ENCODE data around the gene FUT8. TPM values are rescaled to one million over a fixed set of nuclear protein-coding genes. Genes with fewer than 3 reads are reported as not detected.

Gene FUT8
- total RNA-seq, 1 experiment from 2014 or later: 11.8 TPM

GRCh38 chr14:65439117-65439516 lies 26.6 kb downstream of the FUT8 start:
- no peaks in the 10 kb centered on the region for H3K27me3 Mint-ChIP-seq (ENCODE audit: insufficient read depth, unreplicated experiment)
- no peak overlapping the region for H3K27ac Mint-ChIP-seq (ENCODE audit: low read depth, unreplicated experiment)
- TF ChIP-seq CTCF (IDR thresholded peaks at IDR 0.05; ENCODE audit: unreplicated experiment): no peak
- H3K4me3 Mint-ChIP-seq (ENCODE audit: unreplicated experiment): no peak overlapping the region
- H3K9me3 Mint-ChIP-seq (ENCODE audit: unreplicated experiment): no peaks in the 10 kb centered on the region
- ChIA-PET POLR2A (no interaction called here), CTCF (interaction anchor here (1.0 kb wide), 1 partner anchor 519 kb away, joined by 3 read pairs; no protein-coding TSS in a partner anchor)
- BruUV-seq (replicated peaks): no TSS peak
- no peaks in the 10 kb centered on the region for H3K36me3 Mint-ChIP-seq (ENCODE audit: insufficient read depth, unreplicated experiment)
- no peak for DNase-seq (ENCODE audit: unreplicated experiment)
- intact Hi-C loops (cut with micrococcal nuclease): no loop called here
- H3K4me1 Mint-ChIP-seq (ENCODE audit: insufficient read depth, unreplicated experiment): no peaks in the 10 kb centered on the region

- BruUV-seq (replicated peaks): no TSS peak
- no peak for DNase-seq (ENCODE audit: unreplicated experiment)
- Mint-ChIP-seq H3K36me3 (ENCODE audit: insufficient read depth, unreplicated experiment) (no peaks in the 10 kb centered on the region), H3K9me3 (ENCODE audit: unreplicated experiment) (no peaks in the 10 kb centered on the region), H3K27me3 (ENCODE audit: insufficient read depth, unreplicated experiment) (no peaks in the 10 kb centered on the region), H3K27ac (ENCODE audit: low read depth, unreplicated experiment) (no peak overlapping the region), H3K4me1 (ENCODE audit: insufficient read depth, unreplicated experiment) (no peaks in the 10 kb centered on the region), H3K4me3 (ENCODE audit: unreplicated experiment) (no peak overlapping the region)
- POLR2A ChIA-PET: interaction anchor here (0.6 to 0.7 kb wide), 2 partner anchors 28 to 37 kb away, joined by 3 read pairs; partner anchors contain the start of gene FUT8
- no peak for TF ChIP-seq CTCF (IDR thresholded peaks at IDR 0.05; ENCODE audit: unreplicated experiment)
- CTCF ChIA-PET: interaction anchor here (1.1 to 1.9 kb wide), 2 partner anchors 384 to 388 kb away, joined by 3 to 7 read pairs; no protein-coding TSS in a partner anchor
- intact Hi-C loops (cut with micrococcal nuclease): no loop called here
Observed at GRCh38 chr14:65440230-65440629, 27.7 kb downstream of the FUT8 start.

GRCh38 chr14:65444230-65444629 lies 31.7 kb downstream of the FUT8 start:
- BruUV-seq (replicated peaks): no TSS peak
- intact Hi-C loops (cut with micrococcal nuclease): no loop called here
- peak; percentile 12 for DNase-seq (ENCODE audit: unreplicated experiment)
- Mint-ChIP-seq H3K9me3 (ENCODE audit: unreplicated experiment) (no peaks in the 10 kb centered on the region), H3K36me3 (ENCODE audit: insufficient read depth, unreplicated experiment) (no peaks in the 10 kb centered on the region), H3K27me3 (ENCODE audit: insufficient read depth, unreplicated experiment) (no peaks in the 10 kb centered on the region), H3K4me1 (ENCODE audit: insufficient read depth, unreplicated experiment) (peaks cover 10% of the 10 kb centered on the region), H3K4me3 (ENCODE audit: unreplicated experiment) (no peak overlapping the region), H3K27ac (ENCODE audit: low read depth, unreplicated experiment) (no peak overlapping the region)
- ChIA-PET POLR2A (interaction anchor here (0.6 kb wide), 1 partner anchor 328 kb away, joined by 3 read pairs; no protein-coding TSS in a partner anchor), CTCF (no interaction called here)
- TF ChIP-seq CTCF (IDR thresholded peaks at IDR 0.05; ENCODE audit: unreplicated experiment): no peak

- CTCF ChIA-PET: no interaction called here
- no TSS peak for BruUV-seq (replicated peaks)
Observed at GRCh38 chr14:65446159-65446558, 33.6 kb downstream of the FUT8 start.

More at GRCh38 chr14:65446159-65446558, 33.6 kb downstream of the FUT8 start:
- no peak for TF ChIP-seq CTCF (IDR thresholded peaks at IDR 0.05; ENCODE audit: unreplicated experiment)
- Mint-ChIP-seq H3K36me3 (ENCODE audit: insufficient read depth, unreplicated experiment) (no peaks in the 10 kb centered on the region), H3K4me3 (ENCODE audit: unreplicated experiment) (no peak overlapping the region), H3K27ac (ENCODE audit: low read depth, unreplicated experiment) (no peak overlapping the region), H3K9me3 (ENCODE audit: unreplicated experiment) (no peaks in the 10 kb centered on the region), H3K4me1 (ENCODE audit: insufficient read depth, unreplicated experiment) (peaks cover 10% of the 10 kb centered on the region), H3K27me3 (ENCODE audit: insufficient read depth, unreplicated experiment) (no peaks in the 10 kb centered on the region)
- peak; percentile 28 for DNase-seq (ENCODE audit: unreplicated experiment)
- POLR2A ChIA-PET: no interaction called here
- intact Hi-C loops (cut with micrococcal nuclease): no loop called here

Measured in MCF 10A (cell line).